OCI-LY1 (cell line): Measurements from ENCODE around the gene AKIP1.

Experiments used
- EZH2 ChIP-seq: fragments of 200-600 bp; sonication (generic), shearing (Covaris generic); IDR thresholded peaks from 2 replicates; pipeline ENCODE4 v1.8.0; 2017; ENCODE audit warnings: borderline replicate concordance, mixed run types, mild to moderate bottlenecking, antibody characterized with exemption, low read length, moderate library complexity, mixed read lengths
- TF ChIP-seq, protein P1 (sequence below): fragments of 200-600 bp; sonication (generic), shearing (Covaris generic); IDR thresholded peaks from 2 replicates; pipeline ENCODE4 v1.5.1; 2017; ENCODE audit warnings: mild to moderate bottlenecking, antibody characterized with exemption, low read length, moderate library complexity, mixed read lengths

DNA sequence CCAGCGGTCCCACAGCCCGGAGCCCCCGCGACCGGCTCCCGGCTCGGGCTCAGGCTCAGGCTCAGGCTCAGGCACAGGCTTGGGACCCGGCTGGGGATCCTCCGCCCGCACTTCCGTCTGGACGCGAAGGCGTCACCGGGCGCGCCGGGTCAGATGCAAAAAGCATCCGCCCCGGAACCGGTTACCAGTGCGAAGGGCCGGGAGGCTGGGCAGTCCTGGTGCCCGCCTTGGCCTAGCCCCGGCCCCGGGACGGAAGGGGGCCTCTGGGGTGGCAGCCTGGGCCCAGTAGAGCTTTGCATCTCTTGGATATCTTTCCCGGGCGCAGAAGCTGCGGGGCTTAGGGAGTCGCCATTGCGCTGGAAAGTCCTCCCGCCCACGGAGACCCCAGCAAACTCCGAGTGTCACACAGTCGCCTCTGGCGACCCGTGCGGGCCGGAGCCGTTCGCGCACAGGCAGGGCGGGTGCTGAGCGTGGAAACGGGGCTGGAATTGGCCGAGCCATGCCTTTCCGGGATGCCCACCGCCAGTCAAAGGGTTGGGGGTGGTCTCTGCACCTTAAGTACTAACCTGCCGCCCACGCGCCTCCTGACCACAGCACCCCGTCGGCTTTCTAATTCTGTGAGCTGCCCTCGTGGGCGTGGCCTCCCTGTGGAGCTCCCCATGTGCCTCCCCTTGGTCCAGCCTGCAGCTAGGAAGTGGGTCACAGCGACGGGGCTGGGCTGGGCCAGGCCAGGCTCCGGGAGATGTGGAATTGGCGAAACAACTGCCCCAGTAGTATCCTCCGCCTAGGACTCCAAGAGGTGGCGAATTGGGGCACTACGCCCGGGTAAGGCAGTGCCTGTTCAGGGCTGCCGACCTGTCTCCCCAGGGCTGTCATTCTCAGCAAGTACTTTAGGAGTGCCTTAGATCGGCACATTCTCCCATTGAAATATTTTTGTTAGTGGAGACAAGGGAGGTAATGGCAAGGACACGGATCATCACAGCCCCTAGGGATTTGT lies 53.6 kb downstream of the AKIP1 start, which contains the start of gene TMEM9B:
- TF ChIP-seq, protein P1, sequence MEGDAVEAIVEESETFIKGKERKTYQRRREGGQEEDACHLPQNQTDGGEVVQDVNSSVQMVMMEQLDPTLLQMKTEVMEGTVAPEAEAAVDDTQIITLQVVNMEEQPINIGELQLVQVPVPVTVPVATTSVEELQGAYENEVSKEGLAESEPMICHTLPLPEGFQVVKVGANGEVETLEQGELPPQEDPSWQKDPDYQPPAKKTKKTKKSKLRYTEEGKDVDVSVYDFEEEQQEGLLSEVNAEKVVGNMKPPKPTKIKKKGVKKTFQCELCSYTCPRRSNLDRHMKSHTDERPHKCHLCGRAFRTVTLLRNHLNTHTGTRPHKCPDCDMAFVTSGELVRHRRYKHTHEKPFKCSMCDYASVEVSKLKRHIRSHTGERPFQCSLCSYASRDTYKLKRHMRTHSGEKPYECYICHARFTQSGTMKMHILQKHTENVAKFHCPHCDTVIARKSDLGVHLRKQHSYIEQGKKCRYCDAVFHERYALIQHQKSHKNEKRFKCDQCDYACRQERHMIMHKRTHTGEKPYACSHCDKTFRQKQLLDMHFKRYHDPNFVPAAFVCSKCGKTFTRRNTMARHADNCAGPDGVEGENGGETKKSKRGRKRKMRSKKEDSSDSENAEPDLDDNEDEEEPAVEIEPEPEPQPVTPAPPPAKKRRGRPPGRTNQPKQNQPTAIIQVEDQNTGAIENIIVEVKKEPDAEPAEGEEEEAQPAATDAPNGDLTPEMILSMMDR, result no peak
- TF ChIP-seq EZH2, result no peak
